COLO829 (cell line): ENCODE data around the gene PROSER3.
A peak's percentile ranks its signal among the peaks of the same experiment; 100 is the strongest.

Source experiments
- DNase-seq: peaks from one replicate; pipeline ENCODE4 v3.0.0; 2012; ENCODE audit warnings: low spot score

PROSER3 gene

GRCh38 chr19:35739275-35740107 lies 18.5 kb upstream of the PROSER3 start:
- DNase-seq: no peak

DNA sequence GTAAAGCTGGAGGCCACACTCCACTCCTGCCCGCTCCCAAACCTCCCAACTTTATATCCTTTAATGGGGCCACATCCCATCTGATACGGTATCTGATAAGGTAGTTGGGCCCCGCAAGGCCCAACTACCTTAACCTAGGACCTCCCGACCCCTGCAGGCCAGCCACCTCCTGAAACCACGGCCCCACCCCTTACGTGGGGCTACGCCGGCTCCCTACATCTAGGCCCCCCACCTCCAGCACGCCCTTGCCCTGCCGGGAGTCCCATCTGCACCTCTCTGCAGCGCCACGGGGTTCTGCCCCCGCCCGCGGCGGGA lies 17.9 kb upstream of the PROSER3 start:
- no peak for DNase-seq

DNA sequence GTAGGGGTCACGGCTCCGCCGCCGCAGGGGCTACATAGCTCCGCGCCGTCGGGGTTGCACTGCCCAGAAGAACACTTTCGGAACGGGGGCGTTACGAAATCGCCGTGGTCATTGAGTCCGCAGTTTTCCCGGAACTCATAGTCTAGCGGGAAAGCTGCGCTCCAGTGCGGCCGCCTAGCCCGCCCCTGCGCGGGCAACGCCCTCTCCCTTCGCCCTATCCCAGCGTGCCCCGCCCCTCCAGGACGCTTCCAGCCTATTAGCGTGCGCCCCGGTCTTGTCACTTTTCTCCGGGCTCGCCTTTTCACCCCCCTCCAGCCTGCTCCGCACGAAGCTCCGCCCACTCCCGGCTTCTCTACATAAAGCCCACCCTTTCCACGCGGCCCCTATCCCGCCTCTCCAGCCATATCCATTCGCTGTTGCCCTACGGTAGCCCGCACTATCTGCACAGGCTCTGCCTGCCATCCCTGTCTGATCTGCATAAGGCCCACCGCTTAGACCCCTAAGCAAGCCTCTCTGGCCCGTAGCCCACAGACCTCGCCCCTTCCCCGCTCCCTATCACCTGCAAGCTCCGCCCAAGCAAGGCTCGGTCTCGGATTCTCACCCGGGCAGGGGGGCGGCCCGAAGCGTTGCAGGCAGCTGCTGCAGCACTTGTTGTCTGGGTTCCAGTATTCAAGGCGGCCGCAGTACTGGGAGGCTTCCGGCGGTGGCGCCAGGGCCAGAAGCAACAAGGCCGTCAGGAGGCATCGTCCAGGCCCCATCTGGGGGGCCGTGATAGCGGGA lies 17.4 kb upstream of the PROSER3 start:
- DNase-seq: peak; percentile 99

DNA sequence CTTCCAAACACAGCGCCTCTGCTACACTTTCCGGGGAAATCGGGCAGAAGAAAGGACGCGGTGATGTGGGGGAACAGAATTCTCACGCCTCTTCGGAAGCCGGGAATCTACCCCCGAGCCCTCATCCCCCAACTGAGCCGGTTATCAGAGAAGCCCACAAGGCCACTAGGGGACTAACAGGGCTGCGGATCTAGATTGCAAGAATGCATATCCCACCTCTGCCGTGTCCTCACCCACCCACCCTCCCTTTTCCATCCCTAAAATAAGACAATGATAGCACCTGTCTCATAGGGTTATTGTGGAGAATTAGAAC lies 16.8 kb upstream of the PROSER3 start:
- DNase-seq: no peak

DNA sequence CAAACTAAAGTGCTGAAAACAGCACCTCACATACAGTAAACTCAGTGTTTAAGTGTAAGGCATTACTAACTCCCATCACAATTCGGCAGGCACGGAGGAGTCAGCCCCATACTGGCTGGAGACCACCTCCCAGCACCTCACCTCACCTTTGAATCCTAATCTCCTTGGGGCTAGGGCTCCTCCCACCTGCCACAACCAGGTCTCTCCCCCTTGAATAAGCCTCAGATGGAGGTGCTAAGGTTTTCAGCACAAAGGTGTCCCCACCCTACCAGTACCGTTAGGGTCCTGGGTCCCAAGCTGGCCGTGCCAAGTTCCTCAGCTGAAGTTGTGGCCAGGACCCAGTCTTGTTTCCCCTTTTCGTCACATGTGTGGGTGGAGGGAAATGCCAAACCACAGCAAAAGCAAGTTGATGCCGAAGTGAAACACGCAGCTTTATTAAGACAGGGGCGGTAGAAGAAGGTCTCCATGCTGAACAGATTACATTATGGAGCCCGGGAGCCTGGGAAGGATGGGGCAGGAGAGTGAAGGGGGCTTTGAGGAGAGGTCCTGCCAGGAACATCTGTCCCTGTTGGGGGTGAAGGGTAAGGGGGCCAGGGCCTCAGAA lies 15.8 kb upstream of the PROSER3 start, which contains the start of gene IGFLR1:
IGFLR1 (minus strand) TSS at position 332 of the 604 bp plus-strand sequence. CDS start 1,272 bp downstream, outside the sequence.
- no peak for DNase-seq

- DNase-seq: no peak
Measured at GRCh38 chr19:35743640-35744429, 14.1 kb upstream of the PROSER3 start.

GRCh38 chr19:35744430-35745327 lies 13.3 kb upstream of the PROSER3 start:
- peak; percentile 93 for DNase-seq

- DNase-seq: peak; percentile 99
Measured at GRCh38 chr19:35745328-35746086, 12.5 kb upstream of the PROSER3 start, which contains the start of the genes PSENEN and U2AF1L4. Gene PSENEN, plus strand, starts transcription at chr19:35745651. Its CDS starts 280 bp downstream, at chr19:35745931. Gene U2AF1L4, minus strand, starts transcription at chr19:35745418. Its CDS starts 27 bp downstream, at chr19:35745391.

- DNase-seq: no peak
Measured at GRCh38 chr19:35746087-35746462, 11.9 kb upstream of the PROSER3 start.

GRCh38 chr19:35746531-35746930 lies 11.4 kb upstream of the PROSER3 start:
- DNase-seq: no peak

DNA sequence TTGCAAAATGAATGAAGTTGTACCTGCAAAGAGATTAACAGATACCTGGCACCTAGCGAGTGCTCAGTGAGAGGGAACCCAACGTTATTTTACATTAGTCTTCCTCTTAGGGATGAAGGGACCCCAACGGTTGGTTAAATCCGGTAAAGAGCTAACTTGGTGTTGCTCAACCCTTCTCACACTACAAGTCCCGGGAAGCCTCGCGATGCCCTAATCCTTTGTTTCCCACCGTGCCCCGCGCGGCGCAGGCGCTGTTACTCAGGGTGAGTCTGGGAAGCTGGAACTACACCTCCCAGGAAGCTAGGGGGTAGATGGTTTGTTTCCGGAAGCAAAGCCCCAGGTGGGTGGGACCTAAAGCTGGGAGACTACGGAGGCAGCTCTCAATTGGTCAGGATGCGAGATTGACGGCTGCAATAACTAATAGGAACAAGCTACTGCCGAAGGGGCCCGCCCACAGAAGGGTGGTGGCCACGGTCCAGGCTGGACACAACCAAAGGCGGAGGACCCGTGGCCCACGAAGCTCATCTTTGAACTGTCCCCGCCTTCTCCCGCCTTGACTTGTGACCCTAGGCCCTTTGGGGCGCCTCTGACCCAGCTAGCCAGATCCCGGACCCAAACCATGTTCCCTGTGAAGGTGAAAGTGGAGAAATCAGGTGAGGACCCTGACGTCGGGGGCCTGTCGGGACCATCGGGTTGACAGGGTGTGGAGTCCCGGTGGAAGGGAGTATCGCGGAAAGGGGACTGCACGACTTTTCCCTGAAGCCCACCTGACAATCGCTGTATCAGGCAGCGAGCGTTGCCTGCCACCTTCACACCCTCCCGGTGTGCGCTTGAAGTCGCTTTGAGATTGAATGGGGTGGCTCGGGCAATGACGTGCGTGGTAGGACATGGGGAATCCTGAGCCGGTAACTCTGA lies 9.6 kb upstream of the PROSER3 start, which contains the start of gene LIN37:
LIN37 (plus strand) TSS at position 471 of the 915 bp plus-strand sequence; CDS start at position 620, 149 bp downstream.
- DNase-seq: peak; percentile 96

DNA sequence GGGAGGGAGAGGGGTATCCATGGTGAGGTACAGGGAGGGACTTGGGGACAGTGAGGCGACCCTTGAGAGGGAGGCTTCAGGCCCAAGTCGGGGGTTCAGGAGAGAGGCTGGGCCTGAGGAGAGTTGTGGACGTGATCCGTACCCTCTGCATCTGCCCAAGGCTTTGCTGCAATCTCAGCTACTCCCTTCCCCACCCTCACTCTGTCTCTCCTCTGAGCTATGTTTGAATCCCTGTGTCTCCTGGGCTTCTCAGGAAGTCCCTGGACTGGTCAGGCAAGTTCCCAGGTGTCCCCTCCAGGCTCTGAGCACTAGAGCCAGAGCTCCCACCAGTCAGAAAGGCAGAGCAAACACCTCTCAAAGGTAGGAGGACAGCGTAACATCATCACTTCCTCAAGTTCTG lies 7.8 kb upstream of the PROSER3 start:
- DNase-seq: no peak

DNA sequence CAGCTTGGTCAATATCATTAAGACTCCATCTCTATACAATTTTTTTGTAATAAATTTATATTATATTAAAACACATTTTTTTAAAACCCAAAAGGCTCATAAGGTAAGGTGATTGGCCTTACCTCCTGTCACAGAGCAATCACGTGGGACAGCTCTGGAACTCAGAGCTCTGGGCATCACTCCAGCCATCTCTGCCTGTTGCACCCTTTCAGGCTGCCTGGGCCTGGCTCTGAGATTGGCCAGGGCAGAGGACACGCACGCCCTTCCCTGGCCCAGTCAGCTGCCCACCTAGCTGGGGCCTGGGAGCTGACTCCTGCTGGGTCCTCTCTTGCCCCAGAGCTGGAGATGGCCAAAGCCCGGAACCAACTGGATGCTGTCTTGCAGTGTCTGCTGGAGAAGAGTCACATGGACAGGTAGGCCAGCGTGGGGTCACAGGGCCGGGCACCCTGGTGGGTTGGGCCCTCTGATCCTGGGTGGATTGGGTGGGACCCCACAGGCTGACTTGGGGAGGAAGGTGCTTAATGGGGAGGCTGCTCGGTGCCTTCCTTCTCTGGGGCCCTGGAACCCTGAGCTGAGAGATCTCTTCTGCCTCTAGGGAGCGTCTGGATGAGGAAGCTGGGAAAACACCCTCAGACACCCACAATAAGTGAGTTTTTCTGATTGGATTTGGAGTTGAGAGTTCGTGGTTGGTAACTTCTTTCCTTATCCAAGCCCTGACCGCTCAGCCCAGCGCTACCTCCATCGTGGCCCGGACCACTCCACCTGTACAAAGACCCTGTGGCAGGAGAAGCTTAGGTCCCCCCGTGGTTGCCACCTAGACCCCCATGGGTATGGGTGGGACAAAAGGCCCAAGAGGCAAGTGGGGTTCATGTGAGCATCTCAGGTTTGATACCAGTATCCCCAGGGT lies 5.9 kb upstream of the PROSER3 start:
- no peak for DNase-seq

GRCh38 chr19:35752746-35753350 lies 5.1 kb upstream of the PROSER3 start:
- no peak for DNase-seq

- no peak for DNase-seq
Measured at GRCh38 chr19:35753634-35754369, 4.2 kb upstream of the PROSER3 start.

GRCh38 chr19:35754370-35755130 lies 3.4 kb upstream of the PROSER3 start:
- DNase-seq: no peak
